Testis (tissue), 3 donors: Measurements from ENCODE around the gene CYP3A7. TPM values are rescaled to one million over a fixed set of nuclear protein-coding genes. Genes with fewer than 3 reads are reported as not detected.
"Not testable (repeated sequence)": the region's sequence is repeated elsewhere in the genome, so short reads cannot be mapped to it uniquely, and the experiment has no call there.

Experiments used
- DNase-seq: peaks from one replicate; pipeline ENCODE4 v3.0.0-alpha.2; 2019
- H3K27ac ChIP-seq, 2 donors: fragments of 200-600 bp; sonication (generic); one replicate each; pipeline ENCODE4 v1.5.1; 2019
- H3K27me3 ChIP-seq: fragments of 200-600 bp; sonication (generic); one replicate; pipeline ENCODE4 v1.5.1; 2019
- H3K36me3 ChIP-seq: fragments of 200-600 bp; sonication (generic); one replicate; pipeline ENCODE4 v1.5.1; 2017; ENCODE audit warnings: low read depth; ENCODE audit errors: missing control alignments
- H3K4me1 ChIP-seq: fragments of 200-600 bp; sonication (generic); one replicate; pipeline ENCODE4 v1.5.1; 2019
- H3K4me3 ChIP-seq, 2 donors: fragments of 200-600 bp; sonication (generic); one replicate each; pipeline ENCODE4 v1.5.1; 2017 to 2019
- H3K9me3 ChIP-seq: fragments of 200-600 bp; sonication (generic); one replicate; pipeline ENCODE4 v1.5.1; 2017
- CTCF ChIP-seq, 3 experiments: fragments of 450-650 bp in 2 of 3; fragments of 200-600 bp in 1 of 3; sonication (generic) in 1 of 3; IDR thresholded peaks; one replicate each; pipeline ENCODE4 v1.5.1; 2016 to 2019; ENCODE audit warnings: antibody characterized with exemption in 3 of 3, mild to moderate bottlenecking in 2 of 3, moderate library complexity in 1 of 3
- POLR2A ChIP-seq: fragments of 450-650 bp; IDR thresholded peaks from one replicate; pipeline ENCODE4 v1.6.1; 2017; ENCODE audit warnings: antibody characterized with exemption, mild to moderate bottlenecking, moderate library complexity
- WGBS, 2 donors: methylation state at CpG; one replicate each; pipeline ENCODE4 v1.1.5; 2018; 5-methylcytosine and 5-hydroxymethylcytosine counted together
- intact Hi-C: fragments of 100-400 bp; cut with DNase I; formaldehyde crosslinking; loops from one replicate; pipeline ENCODE4 v1.15.1; 2023; ENCODE audit warnings: low total_unique reads
- polyA plus RNA-seq: library from polyadenylated mRNA; stranded (reverse); fragments of 350-450 nt; fragmentation: Illumina TruSeq; extraction: RNeasy Lipid Tissue Mini Kit (QIAGEN cat#74804); gene quantifications from one replicate; pipeline ENCODE4 v1.2.3, GENCODE V29; 2014; ENCODE audit warnings: low read depth, low replicate concordance; ENCODE audit not compliant: insufficient read depth
- total RNA-seq, 2 donors: library from RNA; depleted of rRNA; stranded (reverse); fragments of >200 nt; gene quantifications; one replicate each; pipeline ENCODE4 v1.2.3, GENCODE V29; 2016

Gene CYP3A7
- total and polyA plus RNA-seq, 3 donors from 2014 or later: not detected

GRCh38 chr7:99752356-99752755 is 17.4 kb upstream of the CYP3A7 start:
- no peak for DNase-seq
- Histone ChIP-seq H3K27me3 (no peaks in the 10 kb centered on the region), H3K4me1 (peaks cover 7% of the 10 kb centered on the region), H3K36me3 (no peaks in the 10 kb centered on the region), H3K27ac (no peak overlapping the region), H3K9me3 (no peaks in the 10 kb centered on the region), H3K4me3 (no peak overlapping the region)
- WGBS, 2 donors: 70 to 73% methylated on average over 3 of the region's 3 CpGs
- TF ChIP-seq CTCF (IDR thresholded peaks at IDR 0.05) (no peak), POLR2A (no peak)
- intact Hi-C loops: no loop called here

- H3K9me3 ChIP-seq, H3K27ac ChIP-seq, H3K36me3 ChIP-seq, DNase-seq, H3K27me3 ChIP-seq, H3K4me3 ChIP-seq, intact Hi-C loops, H3K4me1 ChIP-seq: not testable (repeated sequence)
- 14 to 41% methylated on average over 5 of the region's 5 CpGs for WGBS, 2 donors
These were observed 16.5 kb upstream of the CYP3A7 start for GRCh38 chr7:99751322-99752052.

- Histone ChIP-seq H3K27me3 (no peaks in the 10 kb centered on the region), H3K4me1 (peaks cover 7% of the 10 kb centered on the region), H3K27ac (no peak overlapping the region), H3K36me3 (no peaks in the 10 kb centered on the region), H3K4me3 (no peak overlapping the region), H3K9me3 (no peaks in the 10 kb centered on the region)
- intact Hi-C loops: no loop called here
- TF ChIP-seq POLR2A (no peak), CTCF (IDR thresholded peaks at IDR 0.05) (no peak)
- 84 to 87% methylated on average over 6 of the region's 6 CpGs for WGBS, 2 donors
- DNase-seq: no peak
These were observed 14.0 kb upstream of the CYP3A7 start for GRCh38 chr7:99748846-99749579.

- WGBS, 2 donors: 76 to 92% methylated on average over 2 to 3 of the region's 3 CpGs
- H3K27ac ChIP-seq, H3K4me1 ChIP-seq, intact Hi-C loops, DNase-seq, H3K27me3 ChIP-seq, H3K4me3 ChIP-seq, H3K9me3 ChIP-seq, H3K36me3 ChIP-seq: not testable (repeated sequence)
These were observed 11.9 kb upstream of the CYP3A7 start for GRCh38 chr7:99746915-99747314.

GRCh38 chr7:99745395-99745794 is 10.4 kb upstream of the CYP3A7 start:
- WGBS, 2 donors: 73 to 86% methylated on average over 3 of the region's 3 CpGs
- intact Hi-C loops, H3K27ac ChIP-seq, H3K36me3 ChIP-seq, DNase-seq, H3K4me1 ChIP-seq, H3K27me3 ChIP-seq, H3K9me3 ChIP-seq, H3K4me3 ChIP-seq: not testable (repeated sequence)

GRCh38 chr7:99742737-99743394 is 7.9 kb upstream of the CYP3A7 start:
- 86 to 90% methylated on average over 3 to 4 of the region's 4 CpGs for WGBS, 2 donors
- no peak overlapping the region for H3K4me3 ChIP-seq
- H3K36me3 ChIP-seq: no peaks in the 10 kb centered on the region
- H3K9me3 ChIP-seq: no peaks in the 10 kb centered on the region
- TF ChIP-seq CTCF (IDR thresholded peaks at IDR 0.05) (no peak), POLR2A (no peak)
- no peak for DNase-seq
- no peak overlapping the region for H3K27ac ChIP-seq
- no peaks in the 10 kb centered on the region for H3K4me1 ChIP-seq
- intact Hi-C loops: no loop called here
- no peaks in the 10 kb centered on the region for H3K27me3 ChIP-seq
